B cell (primary cell): Measurements from ENCODE around the gene MTHFR. TPM values are rescaled to one million over a fixed set of nuclear protein-coding genes. Genes with fewer than 3 reads are reported as not detected.
A peak's percentile ranks its signal among the peaks of the same experiment; 100 is the strongest.

ENCODE experiments used
- ATAC-seq: fragments of 200-7000 bp; cut with Tn5 transposase; one replicate; pipeline ENCODE4 v1.10.0; 2021; ENCODE audit warnings: low read depth, mild to moderate bottlenecking, moderate number of reproducible peaks, moderate library complexity
- CTCF ChIA-PET: fragments of 350-600 bp; sonication (Branson Sonifier 250); formaldehyde crosslinking; loops from one replicate; lab custom pipeline; 2021; ENCODE audit warnings: antibody characterized with exemption, inconsistent platforms; lab: Charles Lee
- POLR2A ChIA-PET: fragments of 350-600 bp; sonication (Branson Sonifier 250); formaldehyde crosslinking; loops from one replicate; lab custom pipeline; 2021; ENCODE audit warnings: antibody characterized with exemption; lab: Charles Lee
- DNase-seq: peaks from one replicate; pipeline ENCODE4 v3.0.0; 2013
- H2AFZ ChIP-seq: 2 replicates; pipeline ENCODE4 v1.6.1; 2012; ENCODE audit warnings: mild to moderate bottlenecking, low read depth, low read length; ENCODE audit not compliant: insufficient read depth, poor library complexity, severe bottlenecking
- H3K27ac ChIP-seq, 2 donors: 1 replicate in 1 of 2; 2 replicates in 1 of 2; pipeline ENCODE4 v1.5.1; 2012 to 2013; ENCODE audit warnings: low read length in 2 of 2, mild to moderate bottlenecking in 2 of 2, moderate library complexity in 1 of 2
- H3K27me3 ChIP-seq, 4 experiments: fragments of 200-600 bp in 1 of 4; sonication (generic) in 1 of 4; replicated peaks in 1 of 4; 1 replicate in 2 of 4; 2 replicates in 2 of 4; pipeline versions ENCODE4 v1.6.1 to v1.7.0; 2013 to 2016; ENCODE audit warnings: low read length in 3 of 4, mild to moderate bottlenecking in 2 of 4, mixed read lengths in 1 of 4, moderate library complexity in 1 of 4; ENCODE audit not compliant: insufficient read depth in 4 of 4, control insufficient read depth in 3 of 4; ENCODE audit errors: control extremely low read depth in 1 of 4
- H3K36me3 ChIP-seq, 2 experiments: replicated peaks in 1 of 2; 1 replicate in 1 of 2; 2 replicates in 1 of 2; pipeline versions ENCODE4 v1.6.1 to v1.7.1; 2013; ENCODE audit warnings: low read length in 1 of 2; ENCODE audit not compliant: insufficient read depth in 2 of 2, control insufficient read depth in 1 of 2; ENCODE audit errors: control extremely low read depth in 1 of 2, extremely low read depth in 1 of 2
- H3K4me1 ChIP-seq, 2 donors: fragments of 200-600 bp in 1 of 2; sonication (generic) in 1 of 2; 1 replicate in 1 of 2; 2 replicates in 1 of 2; pipeline versions ENCODE4 v1.5.1 to v1.6.1; 2013 to 2017; ENCODE audit warnings: low read length in 2 of 2; ENCODE audit not compliant: control insufficient read depth in 2 of 2, insufficient read depth in 2 of 2
- H3K4me2 ChIP-seq: replicated peaks from 2 replicates; pipeline ENCODE3; 2012; ENCODE audit warnings: mild to moderate bottlenecking, low read depth, low read length; ENCODE audit not compliant: poor library complexity, severe bottlenecking
- H3K4me3 ChIP-seq, 5 experiments: fragments of 200-600 bp in 1 of 5; sonication (generic) in 1 of 5; 1 replicate in 3 of 5; 2 replicates in 2 of 5; pipeline versions ENCODE4 v1.5.1 to v1.7.0; 2011 to 2016; ENCODE audit warnings: low read length in 4 of 5, mild to moderate bottlenecking in 4 of 5, low read depth in 2 of 5, control low read depth in 1 of 5, moderate library complexity in 1 of 5; ENCODE audit not compliant: insufficient read depth in 1 of 5; ENCODE audit errors: control extremely low read depth in 1 of 5, extremely low read depth in 1 of 5
- H3K79me2 ChIP-seq: fragments of 200-600 bp; sonication (generic); one replicate; pipeline ENCODE4 v1.6.0; 2016; ENCODE audit warnings: low read length; ENCODE audit not compliant: control insufficient read depth, insufficient read depth
- H3K9ac ChIP-seq: fragments of 200-600 bp; sonication (generic); 2 replicates; pipeline ENCODE4 v1.6.1; 2017; ENCODE audit warnings: mild to moderate bottlenecking, low read length, moderate library complexity
- H3K9me3 ChIP-seq, 3 donors: one replicate each; pipeline versions ENCODE4 v1.6.1 to v1.7.1; 2013; ENCODE audit warnings: low read length in 2 of 3; ENCODE audit not compliant: control insufficient read depth in 2 of 3, insufficient read depth in 1 of 3; ENCODE audit errors: control extremely low read depth in 1 of 3
- H4K20me1 ChIP-seq: 2 replicates; pipeline ENCODE4 v1.6.0; 2012; ENCODE audit warnings: mild to moderate bottlenecking, low read length; ENCODE audit not compliant: insufficient read depth, control insufficient read depth, poor library complexity, severe bottlenecking
- H3K27ac Mint-ChIP-seq: one replicate; pipeline ENCODE4 v1.8.0; 2021; ENCODE audit warnings: mixed read lengths
- H3K27me3 Mint-ChIP-seq: one replicate; pipeline ENCODE4 v1.8.0; 2021; ENCODE audit warnings: mixed read lengths
- H3K4me1 Mint-ChIP-seq: one replicate; pipeline ENCODE4 v1.8.0; 2021; ENCODE audit warnings: mixed read lengths
- H3K4me3 Mint-ChIP-seq: one replicate; pipeline ENCODE4 v1.8.0; 2021; ENCODE audit warnings: mixed read lengths
- H3K9me3 Mint-ChIP-seq: one replicate; pipeline ENCODE4 v1.8.0; 2022; ENCODE audit warnings: mixed read lengths; ENCODE audit not compliant: insufficient read depth
- EZH2 ChIP-seq: IDR thresholded peaks from 2 replicates; pipeline ENCODE4 v1.6.1; 2012; ENCODE audit warnings: borderline replicate concordance, low read depth, mild to moderate bottlenecking, moderate library complexity, low read length; ENCODE audit not compliant: insufficient read depth, poor library complexity, severe bottlenecking
- WGBS: methylation state at CpG from one replicate; pipeline ENCODE4 v1.1.5; 2013; ENCODE audit warnings: missing lambda C conversion rate; ENCODE audit not compliant: insufficient coverage; 5-methylcytosine and 5-hydroxymethylcytosine counted together
- intact Hi-C: fragments of 100-400 bp; cut with micrococcal nuclease; formaldehyde crosslinking; loops from one replicate; pipeline ENCODE4 v1.10.0; 2022
- polyA plus RNA-seq: library from polyadenylated mRNA; depleted of rRNA; stranded (reverse); fragments of >200 nt; gene quantifications from 2 replicates; pipeline ENCODE4 v1.2.3, GENCODE V29; 2012
- total RNA-seq, 2 donors: library from RNA; stranded (reverse); fragments of 120-200 nt in 1 of 2; gene quantifications; 1 replicate in 1 of 2; 2 replicates in 1 of 2; pipeline versions ENCODE4 v1.2.3 to v1.2.4, GENCODE V29; 2013 to 2022
- TF ChIP-seq, protein P1 (sequence below): fragments of 200-600 bp; IDR thresholded peaks from one replicate; pipeline ENCODE4 v1.8.0; 2022; ENCODE audit warnings: antibody characterized with exemption, mild to moderate bottlenecking

The MTHFR gene
- total and polyA plus RNA-seq, 2 donors (not counting 1 experiment from before 2014, with no cell fraction given), result 35.8 to 114 TPM

GRCh38 chr1:11802973-11803885 lies 2.5 kb downstream of the MTHFR start:
- POLR2A ChIA-PET, result interaction anchor here (0.5 to 1.8 kb wide), 6 partner anchors 10 to 733 kb away, joined by 3 to 9 read pairs (median 4); no protein-coding TSS in a partner anchor
- Histone ChIP-seq H3K27ac (peak overlapping the region; percentile 79 to 99), H3K9ac (peak overlapping the region; percentile 70), H3K4me1 (peaks cover 49 to 58% of the 10 kb centered on the region in 2 donors), H3K79me2 (peaks cover 80% of the 10 kb centered on the region), H4K20me1 (peaks cover 43% of the 10 kb centered on the region), H3K9me3 (no peaks in the 10 kb centered on the region), H3K27me3 (no peaks in the 10 kb centered on the region), H2AFZ (peak overlapping the region; percentile 57), H3K36me3 (peaks cover 0 to 44% of the 10 kb centered on the region in 2 experiments), H3K4me3 (peak overlapping the region; percentile 38 to 74 (median 64)), H3K4me2 (peak overlapping the region; percentile 87)
- peak; percentile 81 for DNase-seq
- intact Hi-C loops, result loop anchor here (1.0 to 10.0 kb wide), 2 partner anchors 18 to 1328 kb away; partner anchors contain the start of genes DFFA and PEX14
- no peaks in the 10 kb centered on the region for H3K9me3 Mint-ChIP-seq
- no peak for TF ChIP-seq EZH2
- TF ChIP-seq, protein P1, sequence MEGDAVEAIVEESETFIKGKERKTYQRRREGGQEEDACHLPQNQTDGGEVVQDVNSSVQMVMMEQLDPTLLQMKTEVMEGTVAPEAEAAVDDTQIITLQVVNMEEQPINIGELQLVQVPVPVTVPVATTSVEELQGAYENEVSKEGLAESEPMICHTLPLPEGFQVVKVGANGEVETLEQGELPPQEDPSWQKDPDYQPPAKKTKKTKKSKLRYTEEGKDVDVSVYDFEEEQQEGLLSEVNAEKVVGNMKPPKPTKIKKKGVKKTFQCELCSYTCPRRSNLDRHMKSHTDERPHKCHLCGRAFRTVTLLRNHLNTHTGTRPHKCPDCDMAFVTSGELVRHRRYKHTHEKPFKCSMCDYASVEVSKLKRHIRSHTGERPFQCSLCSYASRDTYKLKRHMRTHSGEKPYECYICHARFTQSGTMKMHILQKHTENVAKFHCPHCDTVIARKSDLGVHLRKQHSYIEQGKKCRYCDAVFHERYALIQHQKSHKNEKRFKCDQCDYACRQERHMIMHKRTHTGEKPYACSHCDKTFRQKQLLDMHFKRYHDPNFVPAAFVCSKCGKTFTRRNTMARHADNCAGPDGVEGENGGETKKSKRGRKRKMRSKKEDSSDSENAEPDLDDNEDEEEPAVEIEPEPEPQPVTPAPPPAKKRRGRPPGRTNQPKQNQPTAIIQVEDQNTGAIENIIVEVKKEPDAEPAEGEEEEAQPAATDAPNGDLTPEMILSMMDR, result no peak
- 9% methylated on average over 26 of the region's 28 CpGs for WGBS
- H3K4me3 Mint-ChIP-seq, result peak overlapping the region; percentile 92
- H3K27ac Mint-ChIP-seq, result peak overlapping the region; percentile 91
- CTCF ChIA-PET, result interaction anchor here (0.9 to 3.6 kb wide), 8 partner anchors 12 to 765 kb away, joined by 3 to 26 read pairs (median 4); no protein-coding TSS in a partner anchor
- peaks cover 59% of the 10 kb centered on the region for H3K4me1 Mint-ChIP-seq
- peak; percentile 32 for ATAC-seq
- no peaks in the 10 kb centered on the region for H3K27me3 Mint-ChIP-seq
